Neuronal stem cell (in vitro differentiated cells): ENCODE results near the gene P4HB.

Source experiments
- DNase-seq: peaks from one replicate; pipeline ENCODE4 v3.0.0-alpha.2; 2013; ENCODE audit warnings: low spot score
- H2AFZ ChIP-seq: one replicate; pipeline ENCODE4 v1.6.1; 2013; ENCODE audit warnings: mild to moderate bottlenecking, low read length, inconsistent platforms
- H2AK5ac ChIP-seq: 2 replicates; pipeline ENCODE4 v1.6.1; 2013; ENCODE audit warnings: low read depth, mild to moderate bottlenecking, inconsistent platforms, low read length, moderate library complexity, mixed read lengths
- H2BK120ac ChIP-seq: 2 replicates; pipeline ENCODE4 v1.6.1; 2013; ENCODE audit warnings: low read depth, mild to moderate bottlenecking, inconsistent platforms, low read length, moderate library complexity, mixed read lengths
- H2BK12ac ChIP-seq: one replicate; pipeline ENCODE4 v1.6.1; 2013; ENCODE audit warnings: low read length, inconsistent platforms
- H2BK15ac ChIP-seq: 2 replicates; pipeline ENCODE4 v1.6.1; 2013; ENCODE audit warnings: mild to moderate bottlenecking, low read length, inconsistent platforms, mixed read lengths
- H2BK5ac ChIP-seq: one replicate; pipeline ENCODE4 v1.6.1; 2013; ENCODE audit warnings: inconsistent platforms, mild to moderate bottlenecking, low read length, moderate library complexity
- H3K14ac ChIP-seq: one replicate; pipeline ENCODE4 v1.6.1; 2013; ENCODE audit warnings: low read length, inconsistent platforms
- H3K18ac ChIP-seq: 2 replicates; pipeline ENCODE4 v1.6.1; 2013; ENCODE audit warnings: low read length, inconsistent platforms
- H3K23ac ChIP-seq: 2 replicates; pipeline ENCODE4 v1.6.1; 2013; ENCODE audit warnings: low read depth, mild to moderate bottlenecking, mixed read lengths, low read length, inconsistent platforms; ENCODE audit not compliant: poor library complexity
- H3K27ac ChIP-seq: replicated peaks from 3 replicates; pipeline ENCODE4 v1.5.1; 2013; ENCODE audit warnings: low read length, inconsistent platforms
- H3K27me3 ChIP-seq, 3 experiments: 2 replicates each; pipeline ENCODE4 v1.6.1; 2013; ENCODE audit warnings: low read length in 3 of 3, mild to moderate bottlenecking in 2 of 3, inconsistent platforms in 1 of 3, low read depth in 1 of 3, mixed read lengths in 1 of 3, moderate library complexity in 1 of 3; ENCODE audit not compliant: control insufficient read depth in 3 of 3, insufficient read depth in 3 of 3
- H3K36me3 ChIP-seq, 2 donors: replicated peaks in 1 of 2; 2 replicates each; pipeline ENCODE4 v1.6.1; 2013; ENCODE audit warnings: low read length in 2 of 2; ENCODE audit not compliant: control insufficient read depth in 2 of 2, insufficient read depth in 2 of 2
- H3K4ac ChIP-seq: 2 replicates; pipeline ENCODE4 v1.6.1; 2013; ENCODE audit warnings: inconsistent platforms, mild to moderate bottlenecking, low read length, moderate library complexity
- H3K4me1 ChIP-seq, 2 donors: 1 replicate in 1 of 2; 2 replicates in 1 of 2; pipeline ENCODE4 v1.6.1; 2013; ENCODE audit warnings: low read length in 2 of 2, low read depth in 1 of 2; ENCODE audit not compliant: control insufficient read depth in 2 of 2, insufficient read depth in 1 of 2
- H3K4me2 ChIP-seq: one replicate; pipeline ENCODE4 v1.6.1; 2013; ENCODE audit warnings: mild to moderate bottlenecking, low read length, inconsistent platforms; ENCODE audit not compliant: insufficient read depth, poor library complexity, severe bottlenecking
- H3K4me3 ChIP-seq, 2 donors: 2 replicates each; pipeline ENCODE4 v1.5.1; 2013; ENCODE audit warnings: low read length in 2 of 2, mild to moderate bottlenecking in 2 of 2, inconsistent platforms in 1 of 2, moderate library complexity in 1 of 2
- H3K79me1 ChIP-seq: one replicate; pipeline ENCODE4 v1.6.1; 2013; ENCODE audit warnings: low read depth, mild to moderate bottlenecking, inconsistent platforms, low read length, moderate library complexity
- H3K9ac ChIP-seq: one replicate; pipeline ENCODE4 v1.6.1; 2013; ENCODE audit warnings: mild to moderate bottlenecking, low read depth, low read length, inconsistent platforms; ENCODE audit not compliant: poor library complexity
- H3K9me3 ChIP-seq, 2 donors: replicated peaks in 1 of 2; 2 replicates each; pipeline versions ENCODE3 to v1.6.1; 2013; ENCODE audit warnings: low read length in 2 of 2, mild to moderate bottlenecking in 2 of 2, inconsistent platforms in 1 of 2, low read depth in 1 of 2, mixed read lengths in 1 of 2, moderate library complexity in 1 of 2; ENCODE audit not compliant: control insufficient read depth in 2 of 2, insufficient read depth in 1 of 2
- H4K8ac ChIP-seq: one replicate; pipeline ENCODE4 v1.6.1; 2013; ENCODE audit warnings: low read depth, mild to moderate bottlenecking, inconsistent platforms, low read length, moderate library complexity
- H4K91ac ChIP-seq: one replicate; pipeline ENCODE4 v1.6.1; 2013; ENCODE audit warnings: low read length, low read depth, mild to moderate bottlenecking, inconsistent platforms; ENCODE audit not compliant: poor library complexity
- WGBS, 2 donors: extraction: QIAGEN DNeasy Blood & Tissue Kit; methylation state at CpG; one replicate each; pipeline ENCODE4 v1.1.7; 2013; ENCODE audit warnings: missing lambda C conversion rate in 2 of 2, mixed read lengths in 1 of 2; ENCODE audit not compliant: insufficient read length in 2 of 2, insufficient replicate concordance in 1 of 2; ENCODE audit errors: extremely low coverage in 2 of 2; 5-methylcytosine and 5-hydroxymethylcytosine counted together

The P4HB gene

GRCh38 chr17:81888988-81889595 lies 28.8 kb upstream of the P4HB start:
- peaks cover 61 to 73% of the 10 kb centered on the region in 2 donors for H3K36me3 ChIP-seq
- H3K4me1 ChIP-seq = peaks cover 7 to 17% of the 10 kb centered on the region in 2 donors
- H3K9me3 ChIP-seq = no peaks in the 10 kb centered on the region
- H3K27me3 ChIP-seq = no peaks in the 10 kb centered on the region
- H2BK120ac ChIP-seq = peak overlapping the region; percentile 63
- DNase-seq = no peak
- H3K4me2 ChIP-seq = no peak overlapping the region
- H4K91ac ChIP-seq = no peak overlapping the region
- H3K18ac ChIP-seq = no peak overlapping the region
- no peak overlapping the region for H2AK5ac ChIP-seq
- H3K14ac ChIP-seq = no peak overlapping the region
- H2BK12ac ChIP-seq = no peak overlapping the region
- H2BK15ac ChIP-seq = no peak overlapping the region
- H3K9ac ChIP-seq = no peak overlapping the region
- H2AFZ ChIP-seq = no peak overlapping the region
- H3K27ac ChIP-seq = no peak overlapping the region
- no CpG with 5 or more reads among the region's 16 CpGs for WGBS, 2 donors
- no peak overlapping the region for H3K4ac ChIP-seq
- peak overlapping the region; percentile 26 for H3K23ac ChIP-seq
- peak overlapping the region in 1 of 2 donors; percentile 23 for H3K4me3 ChIP-seq
- H3K79me1 ChIP-seq = peaks cover 18% of the 10 kb centered on the region
- no peak overlapping the region for H2BK5ac ChIP-seq
- H4K8ac ChIP-seq = no peak overlapping the region

- peaks cover 59 to 69% of the 10 kb centered on the region in 2 donors for H3K36me3 ChIP-seq
Observed at GRCh38 chr17:81888105-81888987, 28.0 kb upstream of the P4HB start.

GRCh38 chr17:81885869-81886548 lies 25.7 kb upstream of the P4HB start:
- Histone ChIP-seq H4K8ac (no peak overlapping the region), H3K79me1 (peaks cover 16% of the 10 kb centered on the region), H3K9me3 (no peaks in the 10 kb centered on the region), H3K36me3 (peaks cover 59 to 86% of the 10 kb centered on the region in 2 donors), H2AK5ac (no peak overlapping the region), H3K27ac (no peak overlapping the region), H2AFZ (no peak overlapping the region), H3K4me1 (peaks cover 7 to 15% of the 10 kb centered on the region in 2 donors), H3K27me3 (no peaks in the 10 kb centered on the region), H2BK15ac (no peak overlapping the region), H4K91ac (no peak overlapping the region), H3K18ac (no peak overlapping the region), H2BK120ac (no peak overlapping the region), H3K4me3 (no peak overlapping the region), H2BK12ac (no peak overlapping the region), H3K9ac (no peak overlapping the region), H2BK5ac (no peak overlapping the region), H3K4ac (no peak overlapping the region), H3K4me2 (no peak overlapping the region), H3K23ac (no peak overlapping the region), H3K14ac (no peak overlapping the region)
- no CpG with 5 or more reads among the region's 11 CpGs for WGBS, 2 donors
- no peak for DNase-seq

More at GRCh38 chr17:81888105-81888987, 28.0 kb upstream of the P4HB start:
- no peak overlapping the region for H2BK5ac ChIP-seq
- H3K4me3 ChIP-seq = peak overlapping the region in 1 of 2 donors; percentile 2
- no peak overlapping the region for H3K4ac ChIP-seq
- H3K18ac ChIP-seq = no peak overlapping the region
- no peaks in the 10 kb centered on the region for H3K9me3 ChIP-seq
- H2AK5ac ChIP-seq = no peak overlapping the region
- H2BK12ac ChIP-seq = no peak overlapping the region
- H3K23ac ChIP-seq = peak overlapping the region; percentile 26
- H3K27ac ChIP-seq = no peak overlapping the region
- DNase-seq = no peak
- H3K9ac ChIP-seq = no peak overlapping the region
- no peak overlapping the region for H3K4me2 ChIP-seq
- H2BK120ac ChIP-seq = peak overlapping the region; percentile 63
- WGBS, 2 donors = no CpG with 5 or more reads among the region's 44 CpGs
- H3K4me1 ChIP-seq = peaks cover 7 to 17% of the 10 kb centered on the region in 2 donors
- no peak overlapping the region for H2BK15ac ChIP-seq
- no peak overlapping the region for H2AFZ ChIP-seq
- no peak overlapping the region for H4K91ac ChIP-seq
- no peak overlapping the region for H3K14ac ChIP-seq
- H3K79me1 ChIP-seq = peaks cover 18% of the 10 kb centered on the region
- H4K8ac ChIP-seq = no peak overlapping the region
- H3K27me3 ChIP-seq = no peaks in the 10 kb centered on the region

GRCh38 chr17:81885454-81885853 lies 25.1 kb upstream of the P4HB start:
- no peak overlapping the region for H2BK12ac ChIP-seq
- no peak overlapping the region for H4K91ac ChIP-seq
- no peak overlapping the region for H3K4me2 ChIP-seq
- H3K23ac ChIP-seq = no peak overlapping the region
- WGBS, 2 donors = no CpG with 5 or more reads among the region's 10 CpGs
- no peak overlapping the region for H3K4ac ChIP-seq
- no peak overlapping the region for H3K27ac ChIP-seq
- H2BK15ac ChIP-seq = no peak overlapping the region
- H2BK120ac ChIP-seq = no peak overlapping the region
- no peak overlapping the region for H4K8ac ChIP-seq
- no peak for DNase-seq
- H3K4me1 ChIP-seq = peaks cover 5 to 12% of the 10 kb centered on the region in 2 donors
- H2AFZ ChIP-seq = no peak overlapping the region
- H3K9ac ChIP-seq = no peak overlapping the region
- H3K18ac ChIP-seq = no peak overlapping the region
- no peak overlapping the region for H3K4me3 ChIP-seq
- no peak overlapping the region for H2AK5ac ChIP-seq
- H3K79me1 ChIP-seq = peaks cover 12% of the 10 kb centered on the region
- no peak overlapping the region for H3K14ac ChIP-seq
- no peaks in the 10 kb centered on the region for H3K9me3 ChIP-seq
- no peaks in the 10 kb centered on the region for H3K27me3 ChIP-seq
- H2BK5ac ChIP-seq = no peak overlapping the region
- H3K36me3 ChIP-seq = peaks cover 57 to 88% of the 10 kb centered on the region in 2 donors
